ENCODE measurements around the gene SMG6. TPM values are rescaled to one million over a fixed set of nuclear protein-coding genes. Genes with fewer than 3 reads are reported as not detected.

The SMG6 gene
- total RNA-seq, 2 donors from 2014 or later, result 12.5 to 22.1 TPM

GRCh38 chr17:2151358-2152033 lies 152.1 kb downstream of the SMG6 start:
- TF ChIP-seq CTCF (IDR thresholded peaks at IDR 0.05), result no peak
- no peak for TF ChIP-seq POLR2A (IDR thresholded peaks at IDR 0.05)
- Histone ChIP-seq H3K4me1 (no peaks in the 10 kb centered on the region), H3K4me3 (no peak overlapping the region), H3K27ac (no peak overlapping the region), H3K27me3 (no peaks in the 10 kb centered on the region), H3K36me3 (replicated peaks in 1 of 2; ENCODE audit: insufficient read depth in 1 of 2, low read depth in 2 of 2) (no peaks in the 10 kb centered on the region), H3K9me3 (no peaks in the 10 kb centered on the region)
- 61 to 66% methylated on average over 6 of the region's 6 CpGs for WGBS, 2 donors
- ATAC-seq (no peak), DNase-seq (no peak)
- intact Hi-C loops (cut with DNase I), result no loop called here

GRCh38 chr17:2150806-2151205 lies 152.8 kb downstream of the SMG6 start:
- intact Hi-C loops (cut with DNase I), result no loop called here
- no peak overlapping the region for H3K4me3 ChIP-seq
- H3K27me3 ChIP-seq, result no peaks in the 10 kb centered on the region
- no peaks in the 10 kb centered on the region for H3K36me3 ChIP-seq (replicated peaks in 1 of 2; ENCODE audit: insufficient read depth in 1 of 2, low read depth in 2 of 2)
- no peak for ATAC-seq
- no peaks in the 10 kb centered on the region for H3K9me3 ChIP-seq
- TF ChIP-seq POLR2A (IDR thresholded peaks at IDR 0.05) (no peak), CTCF (IDR thresholded peaks at IDR 0.05) (no peak)
- no peak for DNase-seq
- H3K27ac ChIP-seq, result no peak overlapping the region
- H3K4me1 ChIP-seq, result no peaks in the 10 kb centered on the region
- WGBS, 2 donors, result 66 to 70% methylated on average over 6 of the region's 6 CpGs

GRCh38 chr17:2149934-2150333 lies 153.7 kb downstream of the SMG6 start:
- H3K9me3 ChIP-seq, result no peaks in the 10 kb centered on the region
- ATAC-seq, result no peak
- intact Hi-C loops (cut with DNase I), result no loop called here
- no peak overlapping the region for H3K4me3 ChIP-seq
- no peaks in the 10 kb centered on the region for H3K36me3 ChIP-seq (replicated peaks in 1 of 2; ENCODE audit: insufficient read depth in 1 of 2, low read depth in 2 of 2)
- no peaks in the 10 kb centered on the region for H3K27me3 ChIP-seq
- DNase-seq, result no peak
- H3K27ac ChIP-seq, result no peak overlapping the region
- no peak for TF ChIP-seq POLR2A (IDR thresholded peaks at IDR 0.05)
- WGBS, 2 donors, result 92% methylated on average over 10 of the region's 10 CpGs; no CpG with 5 or more reads in 1 of the 2 donors
- H3K4me1 ChIP-seq, result no peaks in the 10 kb centered on the region

GRCh38 chr17:2146132-2146871 lies 157.3 kb downstream of the SMG6 start:
- no peaks in the 10 kb centered on the region for H3K27me3 ChIP-seq
- H3K27ac ChIP-seq, result no peak overlapping the region
- no peak for TF ChIP-seq CTCF (IDR thresholded peaks at IDR 0.05)
- TF ChIP-seq POLR2A (IDR thresholded peaks at IDR 0.05), result no peak
- DNase-seq (no peak), ATAC-seq (no peak)
- no peak overlapping the region for H3K4me3 ChIP-seq
- no peaks in the 10 kb centered on the region for H3K4me1 ChIP-seq
- H3K36me3 ChIP-seq (replicated peaks in 1 of 2; ENCODE audit: insufficient read depth in 1 of 2, low read depth in 2 of 2), result no peaks in the 10 kb centered on the region
- no peaks in the 10 kb centered on the region for H3K9me3 ChIP-seq
- WGBS, 2 donors, result 95 to 97% methylated on average over 8 of the region's 8 CpGs
- intact Hi-C loops (cut with DNase I), result no loop called here

- no peak for TF ChIP-seq CTCF (IDR thresholded peaks at IDR 0.05)
- no peak for TF ChIP-seq POLR2A (IDR thresholded peaks at IDR 0.05)
- H3K4me1 ChIP-seq, result no peaks in the 10 kb centered on the region
- no peak for ATAC-seq
- 94 to 99% methylated on average over 7 of the region's 7 CpGs for WGBS, 2 donors
- no peak for DNase-seq
- no peaks in the 10 kb centered on the region for H3K36me3 ChIP-seq (replicated peaks in 1 of 2; ENCODE audit: insufficient read depth in 1 of 2, low read depth in 2 of 2)
- intact Hi-C loops (cut with DNase I), result no loop called here
- no peak overlapping the region for H3K4me3 ChIP-seq
- no peaks in the 10 kb centered on the region for H3K9me3 ChIP-seq
- H3K27me3 ChIP-seq, result no peaks in the 10 kb centered on the region
- H3K27ac ChIP-seq, result no peak overlapping the region
These were observed 158.9 kb downstream of the SMG6 start for GRCh38 chr17:2144701-2145100.
